Thyroid gland (tissue), 4 donors: ENCODE results near the gene BUD31. TPM values are rescaled to one million over a fixed set of nuclear protein-coding genes. Genes with fewer than 3 reads are reported as not detected.

Source experiments
- DNase-seq, 2 donors: peaks; one replicate each; pipeline ENCODE4 v3.0.0-alpha.2; 2019
- H3K27ac ChIP-seq, 3 donors: fragments of 200-600 bp; sonication (generic); 1 replicate in 2 of 3; 2 replicates in 1 of 3; pipeline ENCODE4 v1.5.1; 2016 to 2019; ENCODE audit warnings: mild to moderate bottlenecking in 1 of 3, moderate library complexity in 1 of 3
- H3K27me3 ChIP-seq: fragments of 200-600 bp; sonication (generic); one replicate; pipeline ENCODE4 v1.5.1; 2019
- H3K36me3 ChIP-seq, 2 donors: fragments of 200-600 bp; sonication (generic); one replicate each; pipeline ENCODE4 v1.5.1; 2016 to 2019
- H3K4me1 ChIP-seq, 2 donors: fragments of 200-600 bp; sonication (generic); one replicate each; pipeline ENCODE4 v1.5.1; 2017 to 2019
- H3K4me3 ChIP-seq, 3 donors: fragments of 200-600 bp; sonication (generic); replicated peaks in 1 of 3; 1 replicate in 2 of 3; 2 replicates in 1 of 3; pipeline ENCODE4 v1.5.1; 2016; ENCODE audit warnings: mild to moderate bottlenecking in 1 of 3
- H3K9me3 ChIP-seq: fragments of 200-600 bp; sonication (generic); one replicate; pipeline ENCODE4 v1.5.1; 2017
- POLR2A ChIP-seq, 2 donors: fragments of 450-650 bp; IDR thresholded peaks; one replicate each; pipeline ENCODE4 v1.6.1; 2017; ENCODE audit warnings: antibody characterized with exemption in 2 of 2, mild to moderate bottlenecking in 2 of 2, moderate library complexity in 1 of 2
- WGBS, 2 donors: methylation state at CpG; one replicate each; pipeline ENCODE4 v1.1.5; 2017; 5-methylcytosine and 5-hydroxymethylcytosine counted together
- intact Hi-C: fragments of 100-400 bp; cut with DNase I; formaldehyde crosslinking; loops from one replicate; pipeline ENCODE4 v1.15.1; 2023
- total RNA-seq, 4 donors: library from RNA; depleted of rRNA; stranded (reverse); fragments of >200 nt; gene quantifications; one replicate each; pipeline ENCODE4 v1.2.3, GENCODE V29; 2016
- TF ChIP-seq, protein P1 (sequence below), 6 experiments: fragments of 200-600 bp in 3 of 6; fragments of 450-650 bp in 3 of 6; sonication (generic) in 3 of 6; IDR thresholded peaks; one replicate each; pipeline ENCODE4 v1.5.1; 2016 to 2019; ENCODE audit warnings: antibody characterized with exemption in 6 of 6, mild to moderate bottlenecking in 2 of 6, inconsistent platforms in 1 of 6, moderate library complexity in 1 of 6

Gene BUD31
- total RNA-seq, 4 donors from 2014 or later, result 41.9 to 89.1 (median 65.4) TPM

DNA sequence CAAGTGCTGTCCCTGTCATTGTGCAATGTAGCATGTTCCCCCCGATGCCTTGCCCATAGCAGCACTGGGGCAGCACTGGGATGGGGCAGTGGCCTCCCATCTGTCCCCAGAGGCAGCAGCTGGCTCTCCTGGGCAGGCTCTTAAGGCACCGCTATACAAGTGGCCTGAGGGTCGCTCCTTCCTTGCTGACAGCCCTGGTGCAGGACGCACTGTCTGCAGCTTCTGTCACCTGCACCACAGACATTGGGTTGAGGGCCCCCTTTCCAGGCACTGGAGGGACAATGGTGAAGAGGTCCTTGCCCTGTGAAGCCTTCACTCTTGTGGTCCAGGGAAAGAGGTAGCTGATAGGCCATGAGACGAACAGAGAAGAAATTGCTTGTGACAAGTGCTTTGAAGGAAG, 40.6 kb downstream of the BUD31 start:
- no peak for TF ChIP-seq POLR2A (IDR thresholded peaks at IDR 0.05)
- TF ChIP-seq, protein P1, sequence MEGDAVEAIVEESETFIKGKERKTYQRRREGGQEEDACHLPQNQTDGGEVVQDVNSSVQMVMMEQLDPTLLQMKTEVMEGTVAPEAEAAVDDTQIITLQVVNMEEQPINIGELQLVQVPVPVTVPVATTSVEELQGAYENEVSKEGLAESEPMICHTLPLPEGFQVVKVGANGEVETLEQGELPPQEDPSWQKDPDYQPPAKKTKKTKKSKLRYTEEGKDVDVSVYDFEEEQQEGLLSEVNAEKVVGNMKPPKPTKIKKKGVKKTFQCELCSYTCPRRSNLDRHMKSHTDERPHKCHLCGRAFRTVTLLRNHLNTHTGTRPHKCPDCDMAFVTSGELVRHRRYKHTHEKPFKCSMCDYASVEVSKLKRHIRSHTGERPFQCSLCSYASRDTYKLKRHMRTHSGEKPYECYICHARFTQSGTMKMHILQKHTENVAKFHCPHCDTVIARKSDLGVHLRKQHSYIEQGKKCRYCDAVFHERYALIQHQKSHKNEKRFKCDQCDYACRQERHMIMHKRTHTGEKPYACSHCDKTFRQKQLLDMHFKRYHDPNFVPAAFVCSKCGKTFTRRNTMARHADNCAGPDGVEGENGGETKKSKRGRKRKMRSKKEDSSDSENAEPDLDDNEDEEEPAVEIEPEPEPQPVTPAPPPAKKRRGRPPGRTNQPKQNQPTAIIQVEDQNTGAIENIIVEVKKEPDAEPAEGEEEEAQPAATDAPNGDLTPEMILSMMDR (IDR thresholded peaks at IDR 0.05), result no peak
- no peak for DNase-seq
- intact Hi-C loops, result no loop called here
- Histone ChIP-seq H3K9me3 (no peaks in the 10 kb centered on the region), H3K36me3 (peaks cover 37 to 58% of the 10 kb centered on the region in 2 donors), H3K27ac (no peak overlapping the region), H3K4me1 (no peaks in the 10 kb centered on the region), H3K27me3 (no peaks in the 10 kb centered on the region), H3K4me3 (no peak overlapping the region)
- 82 to 86% methylated on average over 5 of the region's 5 CpGs for WGBS, 2 donors

DNA sequence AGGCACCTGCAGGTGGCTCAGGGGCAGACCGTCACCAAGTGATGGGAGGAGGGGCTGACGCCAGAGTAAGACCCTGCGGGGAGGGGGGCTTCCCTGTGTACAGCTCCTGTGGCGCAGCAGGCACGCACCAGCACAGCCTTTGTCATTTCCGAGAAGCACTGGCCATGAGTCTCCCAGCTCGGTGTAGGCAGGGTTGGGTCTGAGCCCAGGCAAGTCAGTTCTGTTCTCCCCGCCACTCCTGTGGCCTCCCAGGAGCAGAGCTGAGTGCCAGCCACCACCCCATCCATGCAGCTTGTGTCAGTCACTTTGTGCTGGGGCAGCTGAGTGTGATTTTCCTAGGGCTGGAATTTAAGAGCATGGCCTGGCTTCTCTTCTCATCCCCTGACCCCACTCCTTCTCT, 43.2 kb downstream of the BUD31 start:
- H3K27me3 ChIP-seq, result no peaks in the 10 kb centered on the region
- TF ChIP-seq, protein P1 (IDR thresholded peaks at IDR 0.05), result no peak
- TF ChIP-seq POLR2A (IDR thresholded peaks at IDR 0.05), result no peak
- peaks cover 35 to 50% of the 10 kb centered on the region in 2 donors for H3K36me3 ChIP-seq
- intact Hi-C loops, result no loop called here
- 94 to 100% methylated on average over 1 to 5 of the region's 8 CpGs for WGBS, 2 donors
- H3K9me3 ChIP-seq, result no peaks in the 10 kb centered on the region
- no peak overlapping the region for H3K27ac ChIP-seq
- no peak for DNase-seq
- no peaks in the 10 kb centered on the region for H3K4me1 ChIP-seq
- H3K4me3 ChIP-seq, result no peak overlapping the region

DNA sequence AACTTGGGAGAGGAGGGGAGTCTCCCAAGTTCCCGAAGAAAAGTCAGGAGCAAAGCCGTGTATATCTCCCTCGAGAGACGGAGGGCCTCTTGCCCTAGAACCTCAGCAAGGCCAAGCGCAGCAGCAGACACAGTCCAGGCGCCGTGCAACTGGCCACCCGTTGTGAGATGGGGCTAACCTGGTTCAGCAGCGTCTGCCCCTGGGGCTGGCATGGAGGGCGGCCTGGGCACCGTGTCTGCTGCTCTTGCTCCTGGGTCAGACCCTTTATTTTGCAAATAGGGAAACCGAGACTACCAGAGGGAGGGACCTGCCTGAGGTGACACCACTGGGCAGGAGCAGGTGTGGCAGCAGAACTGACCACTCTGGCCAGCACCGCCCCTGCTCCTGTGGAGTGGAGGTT, 43.8 kb downstream of the BUD31 start:
- Histone ChIP-seq H3K4me1 (no peaks in the 10 kb centered on the region), H3K36me3 (peaks cover 38 to 53% of the 10 kb centered on the region in 2 donors), H3K27me3 (no peaks in the 10 kb centered on the region), H3K9me3 (no peaks in the 10 kb centered on the region), H3K27ac (no peak overlapping the region), H3K4me3 (no peak overlapping the region)
- 84 to 95% methylated on average over 9 to 13 of the region's 13 CpGs for WGBS, 2 donors
- DNase-seq, result no peak
- intact Hi-C loops, result no loop called here
- TF ChIP-seq POLR2A (IDR thresholded peaks at IDR 0.05), result no peak
- TF ChIP-seq, protein P1 (IDR thresholded peaks at IDR 0.05), result no peak

DNA sequence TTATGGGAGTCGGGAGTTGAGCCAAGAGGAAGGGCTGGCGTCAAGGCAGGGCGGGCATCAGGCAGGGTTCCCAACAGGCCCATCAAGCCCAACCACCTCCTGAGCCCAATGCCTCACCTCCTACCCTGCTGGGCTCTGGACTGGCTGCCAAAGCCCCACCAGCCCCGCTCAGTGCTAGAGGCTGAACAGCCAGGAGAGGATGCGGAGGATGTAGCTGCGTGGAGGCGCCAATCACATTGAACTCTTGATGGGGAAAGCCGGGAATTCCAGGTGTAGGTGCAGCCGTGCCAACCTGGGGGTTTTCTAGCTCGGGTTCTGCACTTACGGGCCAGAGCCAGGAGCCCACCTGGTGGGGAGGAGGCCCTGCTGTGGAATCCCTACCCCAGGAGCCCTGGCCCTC, 44.3 kb downstream of the BUD31 start:
- no peak for DNase-seq
- H3K27ac ChIP-seq, result no peak overlapping the region
- no peak for TF ChIP-seq POLR2A (IDR thresholded peaks at IDR 0.05)
- TF ChIP-seq, protein P1 (IDR thresholded peaks at IDR 0.05), result no peak
- intact Hi-C loops, result no loop called here
- 87 to 95% methylated on average over 8 of the region's 11 CpGs for WGBS, 2 donors
- H3K27me3 ChIP-seq, result no peaks in the 10 kb centered on the region
- H3K4me1 ChIP-seq, result no peaks in the 10 kb centered on the region
- H3K4me3 ChIP-seq, result no peak overlapping the region
- H3K36me3 ChIP-seq, result peaks cover 39 to 54% of the 10 kb centered on the region in 2 donors
- no peaks in the 10 kb centered on the region for H3K9me3 ChIP-seq

DNA sequence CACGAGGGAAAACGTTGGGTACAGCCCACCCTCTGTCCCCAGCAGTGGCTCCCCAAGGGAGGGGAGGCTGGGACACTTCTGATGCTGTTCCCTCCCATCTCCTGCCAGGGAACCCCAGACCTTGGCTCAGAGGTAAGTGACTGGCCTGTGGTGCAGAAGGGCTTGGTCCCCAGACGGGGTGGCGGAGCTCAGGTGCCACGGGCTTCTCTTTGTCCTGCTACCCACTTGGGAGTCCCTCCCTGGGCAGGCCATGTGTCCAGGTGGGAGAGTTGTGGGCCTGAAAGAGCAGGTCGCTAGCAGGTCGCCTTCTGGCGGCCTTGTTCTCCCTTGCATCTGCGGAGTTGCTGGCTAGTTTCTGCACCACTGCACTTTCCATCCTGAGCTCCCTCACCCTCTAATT, 47.1 kb downstream of the BUD31 start:
- peaks cover 24 to 35% of the 10 kb centered on the region in 2 donors for H3K36me3 ChIP-seq
- WGBS, 2 donors, result 79 to 87% methylated on average over 6 to 9 of the region's 9 CpGs
- intact Hi-C loops, result no loop called here

More for the DNA sequence above, 47.1 kb downstream of the BUD31 start:
- no peaks in the 10 kb centered on the region for H3K4me1 ChIP-seq
- no peaks in the 10 kb centered on the region for H3K27me3 ChIP-seq
- no peak overlapping the region for H3K27ac ChIP-seq
- TF ChIP-seq, protein P1 (IDR thresholded peaks at IDR 0.05), result no peak
- no peak for TF ChIP-seq POLR2A (IDR thresholded peaks at IDR 0.05)
- H3K4me3 ChIP-seq, result no peak overlapping the region
- DNase-seq, result no peak
- H3K9me3 ChIP-seq, result no peaks in the 10 kb centered on the region
